H1 (cell line): ENCODE results near the gene GNG14.

Experiments
- TEAD4 ChIP-seq: IDR thresholded peaks from 2 replicates; pipeline ENCODE4 v1.6.1; 2012; ENCODE audit warnings: low read depth, low read length, inconsistent platforms, mixed read lengths
- TF ChIP-seq, protein P1 (sequence below), 3 experiments: IDR thresholded peaks; 1 replicate in 2 of 3; 2 replicates in 1 of 3; pipeline versions ENCODE4 v1.5.1 to v1.6.1; 2011; ENCODE audit warnings: low read length in 3 of 3, mild to moderate bottlenecking in 3 of 3, inconsistent platforms in 2 of 3, low read depth in 1 of 3, moderate library complexity in 1 of 3; ENCODE audit not compliant: insufficient read depth in 1 of 3; ENCODE audit errors: control extremely low read depth in 1 of 3

DNA sequence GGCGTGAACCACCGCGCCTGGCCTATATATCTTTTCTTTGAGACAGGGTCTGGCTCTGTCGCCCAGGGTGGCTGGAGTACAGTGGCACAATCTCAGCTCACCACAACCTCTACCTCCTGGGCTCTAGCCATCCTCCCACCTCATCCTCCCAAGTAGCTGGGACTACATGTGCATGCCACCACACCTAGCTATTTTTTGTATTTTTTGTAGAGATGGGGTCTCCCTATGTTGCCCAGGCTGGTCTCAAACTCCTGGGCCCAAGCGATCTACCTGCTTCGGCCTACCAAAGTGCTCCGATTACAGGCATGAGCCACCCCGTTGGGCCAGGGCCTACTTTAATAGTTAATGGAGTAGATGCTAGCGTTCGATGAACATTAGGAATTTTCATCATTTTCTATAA is 32.5 kb downstream of the GNG14 start:
- TF ChIP-seq TEAD4, result no peak
- TF ChIP-seq, protein P1, sequence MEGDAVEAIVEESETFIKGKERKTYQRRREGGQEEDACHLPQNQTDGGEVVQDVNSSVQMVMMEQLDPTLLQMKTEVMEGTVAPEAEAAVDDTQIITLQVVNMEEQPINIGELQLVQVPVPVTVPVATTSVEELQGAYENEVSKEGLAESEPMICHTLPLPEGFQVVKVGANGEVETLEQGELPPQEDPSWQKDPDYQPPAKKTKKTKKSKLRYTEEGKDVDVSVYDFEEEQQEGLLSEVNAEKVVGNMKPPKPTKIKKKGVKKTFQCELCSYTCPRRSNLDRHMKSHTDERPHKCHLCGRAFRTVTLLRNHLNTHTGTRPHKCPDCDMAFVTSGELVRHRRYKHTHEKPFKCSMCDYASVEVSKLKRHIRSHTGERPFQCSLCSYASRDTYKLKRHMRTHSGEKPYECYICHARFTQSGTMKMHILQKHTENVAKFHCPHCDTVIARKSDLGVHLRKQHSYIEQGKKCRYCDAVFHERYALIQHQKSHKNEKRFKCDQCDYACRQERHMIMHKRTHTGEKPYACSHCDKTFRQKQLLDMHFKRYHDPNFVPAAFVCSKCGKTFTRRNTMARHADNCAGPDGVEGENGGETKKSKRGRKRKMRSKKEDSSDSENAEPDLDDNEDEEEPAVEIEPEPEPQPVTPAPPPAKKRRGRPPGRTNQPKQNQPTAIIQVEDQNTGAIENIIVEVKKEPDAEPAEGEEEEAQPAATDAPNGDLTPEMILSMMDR (IDR thresholded peaks at IDR 0.05; ENCODE audit: control extremely low read depth in 1 of 3, insufficient read depth in 1 of 3, low read depth in 1 of 3, low read length in 3 of 3), result no peak
